Stimulated activated CD4-positive, alpha-beta T cell treated with anti-CD3 and anti-CD28 coated beads, Interleukin-15, amount 100 ng/mL, for 48 hours (primary cell): ENCODE data around the gene GTF2E1.
"Not testable (repeated sequence)": the region's sequence is repeated elsewhere in the genome, so short reads cannot be mapped to it uniquely, and the experiment has no call there.

Experiments
- DNase-seq, 2 donors: peaks; one replicate each; pipeline ENCODE4 v3.0.0-alpha.2; 2020; ENCODE audit warnings: low read depth in 2 of 2

The GTF2E1 gene

DNA sequence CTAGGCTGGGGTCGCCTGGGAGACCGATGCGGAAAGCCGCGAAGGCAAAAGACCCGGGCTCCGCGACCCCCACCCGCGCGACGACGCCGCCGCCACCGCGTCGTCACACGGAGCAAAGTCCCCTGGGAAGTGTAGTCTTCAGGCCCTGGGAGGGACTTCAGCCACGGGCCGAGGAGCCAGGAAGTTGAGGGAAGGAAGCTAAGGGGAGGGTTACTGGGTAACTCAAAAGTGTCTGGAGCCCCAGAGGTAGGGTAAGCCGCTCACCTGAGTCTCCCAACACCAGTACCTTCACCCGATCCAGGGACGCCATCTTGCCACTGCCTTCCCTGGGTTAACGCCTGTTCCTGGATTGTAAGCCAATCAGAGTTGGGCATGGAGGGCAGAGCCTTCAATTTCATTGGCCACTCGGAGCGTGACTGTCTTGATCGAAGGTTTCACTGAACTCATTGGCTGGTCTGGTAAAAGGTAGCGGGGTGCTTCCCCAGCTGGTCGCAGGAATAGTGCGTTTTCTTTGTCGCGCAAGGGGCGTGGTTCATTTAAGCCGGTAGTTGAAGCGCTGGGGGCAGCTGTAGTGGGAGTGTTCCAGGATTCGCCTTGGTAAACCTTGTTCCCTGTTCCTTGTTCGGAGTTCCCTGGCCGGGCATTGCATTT lies at the start of gene GTF2E1, which contains the start of gene RABL3:
Gene GTF2E1, plus strand, starts transcription at position 547 of the 651 bp plus-strand sequence. CDS start 7,809 bp downstream, outside the sequence.
Gene RABL3, minus strand, starts transcription at position 319 of the 651 bp plus-strand sequence. Its CDS starts 9 bp downstream, at position 310.
- peak; percentile 91 to 92 for DNase-seq

DNA sequence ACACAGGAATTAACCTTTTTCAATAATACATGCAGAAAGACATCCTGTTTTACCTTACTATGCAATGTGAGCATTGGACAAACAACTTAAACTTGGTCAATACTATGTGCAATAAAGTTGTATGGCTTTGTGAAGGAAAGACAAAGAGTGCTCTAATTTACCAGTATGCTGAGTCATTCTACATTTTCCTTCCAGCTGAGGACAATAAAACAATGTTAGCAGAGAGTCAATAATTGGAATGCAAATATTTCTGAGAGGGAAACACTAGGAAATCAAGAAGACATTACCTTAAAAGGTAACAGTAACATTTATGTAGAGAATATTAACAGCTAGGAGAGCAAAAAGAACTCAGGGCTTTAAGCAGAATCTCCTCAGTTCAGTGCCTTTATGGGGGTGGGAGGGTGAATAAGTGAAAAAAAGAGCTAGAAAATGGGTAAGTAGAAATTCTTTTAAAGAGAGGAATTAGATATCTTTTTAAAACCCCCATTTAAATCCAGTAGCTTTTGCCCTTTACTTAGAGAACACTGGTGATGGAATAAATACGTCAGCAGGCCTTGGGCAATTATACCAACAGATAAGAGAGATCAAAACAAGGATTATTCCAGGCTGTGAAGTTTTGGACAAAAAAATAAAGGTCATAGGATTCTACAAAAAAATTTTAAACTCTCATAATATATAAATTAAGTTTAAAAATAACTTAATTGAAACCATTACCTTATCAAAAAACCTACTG lies 48.9 kb upstream of the GTF2E1 start:
- DNase-seq, result no peak

DNA sequence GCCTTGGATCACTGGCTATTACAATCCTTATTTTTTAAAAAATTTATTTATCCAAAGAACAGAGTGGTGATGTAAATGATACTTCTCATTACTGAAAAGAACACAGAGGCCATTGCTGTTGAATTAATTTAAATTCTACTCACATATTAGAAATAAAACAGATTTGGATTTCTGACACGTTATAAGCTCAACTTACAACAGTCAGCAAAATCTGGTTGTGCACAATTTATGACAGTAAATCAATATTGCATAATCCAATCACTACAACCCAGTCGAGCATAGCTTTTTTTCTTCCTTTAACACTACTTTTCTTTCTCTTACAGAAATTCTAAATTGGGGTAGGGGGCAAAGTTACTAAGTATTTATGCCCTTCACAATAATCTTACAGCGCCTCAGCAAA lies 43.2 kb upstream of the GTF2E1 start:
- no peak for DNase-seq

DNA sequence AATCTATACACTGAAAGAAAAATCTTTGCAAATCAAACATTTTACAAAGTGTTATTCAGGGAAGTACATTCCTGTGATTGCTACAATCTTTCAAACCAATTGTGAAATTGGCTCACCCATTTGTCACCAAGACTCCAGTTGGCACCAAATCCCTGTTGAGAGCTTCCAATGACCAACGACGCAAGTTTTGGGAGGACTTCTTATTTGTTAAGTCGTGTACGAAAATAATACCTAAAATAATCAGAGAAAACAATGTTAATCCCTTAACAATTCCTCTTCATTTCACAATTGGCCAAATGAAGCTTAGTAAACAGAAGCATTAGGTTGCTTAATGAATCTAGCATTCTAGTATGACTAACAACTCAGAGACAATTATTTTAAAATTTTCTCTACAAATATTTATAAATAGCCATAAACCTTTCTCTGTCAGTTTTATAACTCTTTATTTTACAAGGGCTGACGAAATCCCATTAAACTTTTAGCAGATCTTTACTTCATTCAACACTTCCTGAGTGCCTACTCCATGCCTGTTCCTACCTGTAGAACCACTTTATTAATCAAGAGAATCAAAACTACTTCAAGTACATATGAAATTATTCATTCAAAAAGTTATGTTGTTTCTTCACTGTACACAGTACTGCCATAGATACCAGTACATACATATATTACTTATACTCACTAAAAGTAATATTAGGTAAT lies 36.5 kb upstream of the GTF2E1 start:
- DNase-seq, result no peak

GRCh38 chr3:120706950-120707349 lies 35.6 kb upstream of the GTF2E1 start:
- DNase-seq, result no peak

GRCh38 chr3:120708408-120708807 lies 34.1 kb upstream of the GTF2E1 start:
- DNase-seq, result no peak

- DNase-seq, result no peak
These were observed 32.2 kb upstream of the GTF2E1 start for GRCh38 chr3:120710369-120710768.

GRCh38 chr3:120713262-120713661 lies 29.3 kb upstream of the GTF2E1 start:
- DNase-seq, result no peak

DNA sequence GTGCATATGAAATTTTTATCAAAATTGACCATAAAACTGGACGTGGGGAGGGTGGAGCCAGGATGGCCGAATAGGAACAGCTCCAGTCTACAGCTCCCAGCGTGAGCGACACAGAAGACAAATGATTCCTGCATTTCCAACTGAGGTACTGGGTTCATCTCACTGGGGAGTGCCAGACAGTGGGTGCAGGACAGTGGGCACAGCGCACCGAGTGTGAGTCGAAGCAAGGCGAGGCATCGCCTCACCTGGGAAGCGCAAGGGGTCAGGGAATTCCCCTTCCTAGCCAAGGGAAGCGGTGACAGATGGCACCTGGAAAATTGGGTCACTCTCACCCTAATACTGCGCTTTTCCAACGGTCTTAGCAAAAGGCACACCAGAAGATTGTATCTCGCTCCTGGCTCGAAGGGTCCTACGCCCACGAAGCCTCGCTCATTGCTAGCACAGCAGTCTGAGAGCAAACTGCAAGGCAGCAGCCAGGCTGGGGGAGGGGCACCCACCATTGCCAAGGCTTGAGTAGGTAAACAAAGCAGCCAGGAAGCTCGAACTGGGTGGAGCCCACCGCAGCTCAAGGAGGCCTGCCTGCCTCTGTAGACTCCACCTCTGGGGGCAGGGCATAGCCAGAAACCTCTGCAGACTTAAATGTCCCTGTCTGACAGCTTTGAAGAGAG lies 23.2 kb upstream of the GTF2E1 start:
- DNase-seq, result peak; percentile 17 to 42

GRCh38 chr3:120726791-120727190 lies 15.8 kb upstream of the GTF2E1 start:
- DNase-seq, result no peak

DNA sequence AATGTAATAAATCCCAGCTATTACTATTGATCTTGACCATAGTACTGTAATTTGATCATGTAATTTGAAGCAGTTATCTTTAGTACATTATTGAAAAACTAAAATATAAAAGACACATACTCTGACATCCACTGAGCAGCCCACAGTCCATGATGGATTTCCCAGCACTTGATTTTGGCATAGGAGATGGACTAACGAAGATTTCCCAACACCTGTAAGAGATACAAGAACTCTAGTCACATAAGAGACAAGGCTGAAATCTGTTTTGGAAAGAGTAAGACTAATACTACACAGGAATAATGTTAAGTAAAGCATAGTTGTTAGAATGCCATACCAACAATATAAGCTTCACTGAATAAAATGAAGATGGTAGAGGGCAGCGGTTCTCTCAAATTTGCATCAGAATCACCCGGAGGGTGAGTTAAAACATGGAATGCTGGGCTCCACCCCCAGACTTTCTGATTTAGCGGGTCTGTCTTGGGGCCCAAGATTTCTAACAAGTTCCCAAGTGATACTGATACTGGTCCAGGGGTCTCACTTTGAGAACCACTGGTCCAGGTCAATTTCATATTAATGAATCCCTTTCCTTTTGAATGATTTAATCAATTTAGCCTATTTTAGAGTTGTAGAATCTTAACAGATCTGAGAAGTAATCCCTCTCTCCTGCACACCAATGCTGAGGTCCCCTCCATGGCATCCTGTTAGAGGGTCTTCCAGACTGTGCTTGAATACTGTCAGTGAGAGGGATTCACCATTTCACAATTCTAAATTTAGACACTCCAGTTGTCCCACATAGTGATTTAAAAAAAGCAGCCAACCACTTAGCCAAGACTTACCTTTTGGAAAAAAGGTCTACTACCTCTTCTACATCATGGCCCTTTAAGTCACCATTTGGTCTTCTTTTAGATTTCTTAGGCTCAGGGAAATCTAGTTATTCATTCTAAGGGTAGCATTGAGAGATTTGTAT lies 11.7 kb upstream of the GTF2E1 start:
- DNase-seq, result no peak

DNA sequence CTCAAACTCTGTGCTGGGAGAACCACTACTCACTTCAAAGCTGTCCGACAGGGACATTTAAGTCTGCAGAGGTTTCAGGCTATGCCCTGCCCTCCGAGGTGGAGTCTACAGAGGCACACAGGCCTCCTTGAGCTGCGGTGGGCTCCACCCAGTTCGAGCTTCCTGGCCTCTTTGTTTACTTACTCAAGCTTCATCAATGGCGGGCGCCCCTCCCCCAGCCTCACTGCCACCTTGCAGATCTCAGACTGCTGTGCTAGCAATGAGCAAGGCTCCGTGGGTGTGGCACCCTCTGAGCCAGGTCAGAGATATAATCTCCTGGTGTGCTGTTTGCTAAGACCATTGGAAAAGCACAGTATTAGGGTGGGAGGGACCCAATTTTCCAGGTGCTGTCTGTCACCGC lies 4.5 kb upstream of the GTF2E1 start:
- not testable (repeated sequence) for DNase-seq

GRCh38 chr3:120741320-120741719 lies 1.2 kb upstream of the GTF2E1 start:
- no peak for DNase-seq

- DNase-seq, result no peak
These were observed 727 bp upstream of the GTF2E1 start for GRCh38 chr3:120741837-120742197.

DNA sequence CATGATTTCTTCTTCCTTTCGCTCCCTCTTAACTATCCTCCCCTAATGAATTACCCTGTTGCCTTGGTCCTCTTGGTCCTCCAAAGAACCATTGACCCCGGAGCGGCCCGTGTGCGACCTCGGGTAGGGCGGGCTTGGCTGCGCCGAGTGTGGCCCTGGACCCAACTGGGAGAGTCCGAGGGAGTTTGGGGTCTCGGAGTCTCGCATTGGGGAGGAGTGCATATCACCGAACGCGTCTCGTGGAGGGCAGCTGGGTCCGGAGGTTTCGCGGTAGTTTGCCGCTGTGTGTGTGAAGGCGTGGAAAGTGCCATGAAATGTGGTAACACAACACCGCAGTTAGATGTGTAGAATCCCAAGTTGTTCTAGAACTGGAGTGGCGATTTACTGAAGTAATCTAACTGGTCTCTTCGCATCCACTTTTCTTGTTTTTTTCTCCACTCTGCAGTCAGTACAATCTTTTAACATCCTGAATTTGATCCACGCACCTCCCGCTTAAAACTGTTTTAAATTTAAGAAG lies 363 bp downstream of the GTF2E1 start:
- no peak for DNase-seq

DNA sequence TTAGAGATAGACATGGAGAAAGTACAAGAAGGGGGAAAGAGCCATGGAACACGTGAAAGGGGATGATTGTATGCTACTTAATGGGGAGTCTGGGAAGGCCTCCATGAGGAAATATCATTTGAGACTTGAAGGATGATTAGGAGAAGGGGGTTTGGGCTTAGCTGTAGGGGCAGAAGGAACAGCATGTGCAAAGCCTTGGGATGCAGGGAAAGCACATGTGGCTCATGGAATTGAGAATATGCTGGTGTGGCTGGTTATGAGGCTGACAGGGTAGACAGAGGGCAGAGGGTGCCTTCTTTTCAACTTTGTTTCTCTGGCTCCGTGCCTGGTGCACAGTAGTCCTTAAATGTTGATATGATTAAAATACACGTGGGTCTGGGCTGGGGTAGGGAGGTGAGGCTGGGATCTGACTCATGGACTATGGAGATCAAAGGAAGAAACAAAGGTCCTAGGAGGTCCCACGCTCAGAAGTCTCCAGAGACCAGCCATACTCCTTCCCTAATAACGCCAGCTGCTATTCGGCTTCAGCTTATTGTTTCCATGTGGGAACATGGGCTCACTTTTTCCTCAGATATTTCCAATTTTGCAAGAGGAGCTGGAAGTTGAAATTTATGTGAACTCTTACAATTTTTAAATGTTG lies 1.1 kb downstream of the GTF2E1 start:
- no peak for DNase-seq

GRCh38 chr3:120745466-120745865 lies 2.9 kb downstream of the GTF2E1 start:
- no peak for DNase-seq

GRCh38 chr3:120749843-120750242 lies 7.3 kb downstream of the GTF2E1 start:
- DNase-seq, result no peak

DNA sequence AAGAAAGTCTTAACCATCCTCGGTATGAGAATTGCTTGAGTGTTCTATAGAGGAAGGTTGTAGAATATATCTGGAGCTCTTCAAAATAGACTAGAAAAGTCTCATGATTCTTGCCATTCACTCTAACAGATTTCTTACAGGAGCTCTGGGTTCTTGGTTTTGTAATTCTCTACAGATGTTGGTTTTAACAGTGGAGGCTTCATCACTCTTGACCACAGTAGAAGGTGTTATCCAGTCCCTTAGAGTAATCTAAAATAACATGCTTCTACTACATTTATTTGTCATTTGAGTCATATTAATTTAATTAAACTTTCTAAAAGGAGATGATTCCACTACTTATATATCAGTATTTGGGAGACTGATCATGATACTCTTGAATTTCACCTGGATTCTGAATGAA lies 9.7 kb downstream of the GTF2E1 start:
- no peak for DNase-seq

GRCh38 chr3:120752865-120753264 lies 10.3 kb downstream of the GTF2E1 start:
- no peak for DNase-seq
